HG03558 (cell line): ENCODE data around the gene SHISA3.

Experiments used
- ATAC-seq: cut with Tn5 transposase; IDR thresholded peaks from one replicate; pipeline ENCODE4 v1.9.1; 2021; ENCODE audit warnings: moderate number of reproducible peaks; ENCODE audit not compliant: unreplicated experiment; ENCODE audit errors: extremely low read depth

SHISA3 gene

GRCh38 chr4:42436928-42437565 lies 39.8 kb downstream of the SHISA3 start:
- ATAC-seq = no peak

GRCh38 chr4:42440083-42440482 lies 42.8 kb downstream of the SHISA3 start:
- ATAC-seq = no peak

- no peak for ATAC-seq
Observed at GRCh38 chr4:42442601-42443000, 45.3 kb downstream of the SHISA3 start.

GRCh38 chr4:42445038-42445437 lies 47.8 kb downstream of the SHISA3 start:
- ATAC-seq = no peak

- ATAC-seq = no peak
Observed at GRCh38 chr4:42446823-42447222, 49.5 kb downstream of the SHISA3 start.
